Liver (tissue), 9 donors: ENCODE measurements around the gene TEX12. TPM values are rescaled to one million over a fixed set of nuclear protein-coding genes. Genes with fewer than 3 reads are reported as not detected.

Source experiments
- DNase-seq: peaks from one replicate; pipeline ENCODE4 v3.0.0-alpha.2; 2017; ENCODE audit warnings: low spot score
- H3K27ac ChIP-seq, 2 donors: one replicate each; pipeline ENCODE4 v1.7.0; 2013; ENCODE audit warnings: inconsistent platforms in 2 of 2, low read length in 2 of 2, control low read depth in 1 of 2, low read depth in 1 of 2, mild to moderate bottlenecking in 1 of 2
- H3K27me3 ChIP-seq, 4 donors: one replicate each; pipeline versions ENCODE4 v1.6.1 to v1.7.0; 2013; ENCODE audit warnings: low read length in 3 of 4, inconsistent platforms in 1 of 4, mild to moderate bottlenecking in 1 of 4, moderate library complexity in 1 of 4; ENCODE audit not compliant: control insufficient read depth in 4 of 4, insufficient read depth in 4 of 4
- H3K36me3 ChIP-seq, 4 donors: one replicate each; pipeline versions ENCODE4 v1.6.1 to v1.7.0; 2013; ENCODE audit warnings: low read length in 3 of 4, mild to moderate bottlenecking in 3 of 4, low read depth in 1 of 4, moderate library complexity in 1 of 4; ENCODE audit not compliant: control insufficient read depth in 4 of 4, insufficient read depth in 3 of 4
- H3K4me1 ChIP-seq, 4 donors: one replicate each; pipeline versions ENCODE4 v1.6.1 to v1.7.0; 2013; ENCODE audit warnings: low read length in 3 of 4, mild to moderate bottlenecking in 3 of 4, moderate library complexity in 1 of 4; ENCODE audit not compliant: control insufficient read depth in 4 of 4, insufficient read depth in 4 of 4
- H3K4me3 ChIP-seq, 3 donors: one replicate each; pipeline versions ENCODE4 v1.6.1 to v1.7.0; 2013; ENCODE audit warnings: low read length in 3 of 3, control low read depth in 1 of 3, low read depth in 1 of 3, mild to moderate bottlenecking in 1 of 3
- H3K9ac ChIP-seq, 2 donors: one replicate each; pipeline ENCODE4 v1.7.0; 2013; ENCODE audit warnings: low read length in 2 of 2, mild to moderate bottlenecking in 2 of 2, moderate library complexity in 2 of 2, control low read depth in 1 of 2, low read depth in 1 of 2
- H3K9me3 ChIP-seq, 4 donors: one replicate each; pipeline versions ENCODE4 v1.6.1 to v1.7.0; 2013; ENCODE audit warnings: low read length in 3 of 4; ENCODE audit not compliant: control insufficient read depth in 4 of 4
- ATF3 ChIP-seq: IDR thresholded peaks from 2 replicates; pipeline ENCODE4 v1.6.1; 2016; ENCODE audit warnings: antibody characterized with exemption
- FOXA1 ChIP-seq: IDR thresholded peaks from 2 replicates; pipeline ENCODE4 v1.6.1; 2016; ENCODE audit warnings: antibody characterized with exemption
- FOXA2 ChIP-seq: IDR thresholded peaks from 2 replicates; pipeline ENCODE4 v1.6.1; 2016; ENCODE audit warnings: antibody characterized with exemption
- GABPA ChIP-seq, 2 donors: IDR thresholded peaks in 1 of 2; conservative IDR thresholded peaks in 1 of 2; 2 replicates each; pipeline ENCODE4 v1.6.1; 2016; ENCODE audit warnings: antibody characterized with exemption in 2 of 2, mild to moderate bottlenecking in 1 of 2, moderate library complexity in 1 of 2
- HNF4A ChIP-seq, 2 donors: conservative IDR thresholded peaks; 2 replicates each; pipeline ENCODE4 v1.6.1; 2016; ENCODE audit warnings: antibody characterized with exemption in 2 of 2, mild to moderate bottlenecking in 2 of 2
- HNF4G ChIP-seq: IDR thresholded peaks from 2 replicates; pipeline ENCODE4 v1.6.1; 2016; ENCODE audit warnings: antibody characterized with exemption
- JUND ChIP-seq, 2 donors: IDR thresholded peaks; 2 replicates each; pipeline ENCODE4 v1.6.1; 2016; ENCODE audit warnings: antibody characterized with exemption in 2 of 2
- MAX ChIP-seq: IDR thresholded peaks from 2 replicates; pipeline ENCODE4 v1.6.1; 2016; ENCODE audit warnings: antibody characterized with exemption
- NR2F2 ChIP-seq: IDR thresholded peaks from 2 replicates; pipeline ENCODE4 v1.6.1; 2016; ENCODE audit warnings: antibody characterized with exemption
- RAD21 ChIP-seq, 2 donors: IDR thresholded peaks; 2 replicates each; pipeline ENCODE4 v1.6.1; 2016; ENCODE audit warnings: antibody characterized with exemption in 2 of 2, mild to moderate bottlenecking in 2 of 2
- RXRA ChIP-seq, 2 donors: IDR thresholded peaks; 2 replicates each; pipeline ENCODE4 v1.6.1; 2017 to 2018; ENCODE audit warnings: antibody characterized with exemption in 2 of 2, mild to moderate bottlenecking in 1 of 2
- SP1 ChIP-seq: IDR thresholded peaks from 2 replicates; pipeline ENCODE4 v1.6.1; 2018; ENCODE audit warnings: antibody characterized with exemption, mild to moderate bottlenecking
- TAF1 ChIP-seq: conservative IDR thresholded peaks from 2 replicates; pipeline ENCODE4 v1.6.1; 2016; ENCODE audit warnings: antibody characterized with exemption, mild to moderate bottlenecking
- YY1 ChIP-seq: IDR thresholded peaks from 2 replicates; pipeline ENCODE4 v1.6.1; 2016; ENCODE audit warnings: antibody characterized with exemption, mild to moderate bottlenecking
- WGBS: extraction: QIAGEN DNeasy Blood & Tissue Kit; methylation state at CpG from one replicate; pipeline ENCODE4 v1.1.7; 2013; 5-methylcytosine and 5-hydroxymethylcytosine counted together
- polyA plus RNA-seq, 2 donors: library from polyadenylated mRNA; stranded (reverse) in 1 of 2; unstranded in 1 of 2; fragments of 200-250 nt in 1 of 2; fragments of >200 nt in 1 of 2; fragmentation: Nextera tagmentation in 1 of 2; extraction: Ambion mirVana in 1 of 2; gene quantifications; one replicate each; pipeline versions ENCODE4 v1.2.1 to v1.2.3, GENCODE V29; 2013 to 2015
- total RNA-seq, 2 donors: library from RNA; depleted of rRNA; stranded (reverse); fragments of >200 nt; gene quantifications; one replicate each; pipeline ENCODE4 v1.2.3, GENCODE V29; 2014
- TF ChIP-seq, protein P1 (sequence below): fragments of 150-350 bp; IDR thresholded peaks from 2 replicates; pipeline ENCODE4 v1.5.1; 2017; ENCODE audit warnings: improper control_type of control experiment, low read depth, low read length; ENCODE audit not compliant: missing input control
- TF ChIP-seq, protein P2 (sequence below): IDR thresholded peaks from 2 replicates; pipeline ENCODE4 v1.6.1; 2016; ENCODE audit warnings: antibody characterized with exemption, mild to moderate bottlenecking
- TF ChIP-seq, protein P3 (sequence below): IDR thresholded peaks from 2 replicates; pipeline ENCODE4 v1.6.1; 2016; ENCODE audit warnings: antibody characterized with exemption
- donor health status: healthy.
- donor health status: healthy.
- donor health status: healthy.
- donor health status: healthy.
- donor health status: healthy.

Gene TEX12
- total and polyA plus RNA-seq, 4 donors, result 0.07 to 0.42 (median 0.29) TPM; not detected in 1

DNA sequence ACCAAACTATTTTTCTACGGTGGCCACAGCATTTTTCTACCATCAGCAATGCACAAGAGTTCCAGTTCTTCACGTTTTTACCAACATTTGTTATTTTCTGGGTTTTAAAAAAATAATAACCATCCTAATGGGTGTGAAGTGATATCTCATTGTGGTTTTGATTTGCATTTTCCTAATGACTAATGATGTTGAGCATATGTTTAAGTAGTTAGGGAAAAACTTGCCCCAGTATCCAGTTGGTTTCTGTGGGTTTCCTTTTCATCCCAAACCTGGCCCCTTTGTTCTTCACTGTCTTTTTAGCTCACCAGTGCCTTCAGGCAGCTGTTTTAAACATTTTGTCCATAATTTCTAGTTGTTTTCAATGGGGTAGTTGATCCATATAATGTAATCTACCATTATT, 44.4 kb downstream of the TEX12 start:
- TF ChIP-seq RAD21 (IDR thresholded peaks at IDR 0.05), result no peak
- TF ChIP-seq GABPA (IDR thresholded peaks at IDR 0.05 in 1 of 2, conservative IDR thresholded peaks at IDR 0.05 in 1 of 2), result no peak
- no peak for TF ChIP-seq FOXA1
- TF ChIP-seq, protein P1, sequence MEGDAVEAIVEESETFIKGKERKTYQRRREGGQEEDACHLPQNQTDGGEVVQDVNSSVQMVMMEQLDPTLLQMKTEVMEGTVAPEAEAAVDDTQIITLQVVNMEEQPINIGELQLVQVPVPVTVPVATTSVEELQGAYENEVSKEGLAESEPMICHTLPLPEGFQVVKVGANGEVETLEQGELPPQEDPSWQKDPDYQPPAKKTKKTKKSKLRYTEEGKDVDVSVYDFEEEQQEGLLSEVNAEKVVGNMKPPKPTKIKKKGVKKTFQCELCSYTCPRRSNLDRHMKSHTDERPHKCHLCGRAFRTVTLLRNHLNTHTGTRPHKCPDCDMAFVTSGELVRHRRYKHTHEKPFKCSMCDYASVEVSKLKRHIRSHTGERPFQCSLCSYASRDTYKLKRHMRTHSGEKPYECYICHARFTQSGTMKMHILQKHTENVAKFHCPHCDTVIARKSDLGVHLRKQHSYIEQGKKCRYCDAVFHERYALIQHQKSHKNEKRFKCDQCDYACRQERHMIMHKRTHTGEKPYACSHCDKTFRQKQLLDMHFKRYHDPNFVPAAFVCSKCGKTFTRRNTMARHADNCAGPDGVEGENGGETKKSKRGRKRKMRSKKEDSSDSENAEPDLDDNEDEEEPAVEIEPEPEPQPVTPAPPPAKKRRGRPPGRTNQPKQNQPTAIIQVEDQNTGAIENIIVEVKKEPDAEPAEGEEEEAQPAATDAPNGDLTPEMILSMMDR, result no peak
- TF ChIP-seq MAX, result no peak
- TF ChIP-seq TAF1, result no peak
- no peak for TF ChIP-seq HNF4G
- TF ChIP-seq NR2F2, result no peak
- Histone ChIP-seq H3K4me3 (no peak overlapping the region), H3K27ac (peak overlapping the region; percentile 62 to 72), H3K36me3 (no peaks in the 10 kb centered on the region), H3K9ac (no peak overlapping the region), H3K27me3 (no peaks in the 10 kb centered on the region), H3K9me3 (no peaks in the 10 kb centered on the region), H3K4me1 (peaks cover 6 to 55% (median 32%) of the 10 kb centered on the region in 4 donors)
- 44% methylated on average over 2 of the region's 2 CpGs for WGBS
- DNase-seq, result no peak

GRCh38 chr11:112212290-112212689, 45.1 kb downstream of the TEX12 start:
- Histone ChIP-seq H3K9ac (no peak overlapping the region), H3K4me3 (no peak overlapping the region), H3K4me1 (peaks cover 6 to 60% (median 38%) of the 10 kb centered on the region in 4 donors), H3K9me3 (no peaks in the 10 kb centered on the region), H3K27me3 (no peaks in the 10 kb centered on the region), H3K36me3 (no peaks in the 10 kb centered on the region), H3K27ac (peak overlapping the region; percentile 55 to 72)
- TF ChIP-seq YY1 (no peak), TAF1 (no peak), JUND (IDR thresholded peaks at IDR 0.05) (no peak), HNF4A (conservative IDR thresholded peaks at IDR 0.05) (no peak), SP1 (no peak), FOXA1 (no peak), NR2F2 (no peak), HNF4G (no peak)
- no peak for DNase-seq
- WGBS, result 79% methylated on average over 3 of the region's 3 CpGs

GRCh38 chr11:112212710-112213109, 45.5 kb downstream of the TEX12 start:
- Histone ChIP-seq H3K36me3 (peaks cover 0 to 1% (median under 1%) of the 10 kb centered on the region in 4 donors), H3K9me3 (no peaks in the 10 kb centered on the region), H3K4me3 (no peak overlapping the region), H3K27ac (peak overlapping the region; percentile 55 to 72), H3K4me1 (peaks cover 6 to 62% (median 42%) of the 10 kb centered on the region in 4 donors), H3K9ac (no peak overlapping the region), H3K27me3 (no peaks in the 10 kb centered on the region)
- TF ChIP-seq TAF1, result no peak
- TF ChIP-seq, protein P2, sequence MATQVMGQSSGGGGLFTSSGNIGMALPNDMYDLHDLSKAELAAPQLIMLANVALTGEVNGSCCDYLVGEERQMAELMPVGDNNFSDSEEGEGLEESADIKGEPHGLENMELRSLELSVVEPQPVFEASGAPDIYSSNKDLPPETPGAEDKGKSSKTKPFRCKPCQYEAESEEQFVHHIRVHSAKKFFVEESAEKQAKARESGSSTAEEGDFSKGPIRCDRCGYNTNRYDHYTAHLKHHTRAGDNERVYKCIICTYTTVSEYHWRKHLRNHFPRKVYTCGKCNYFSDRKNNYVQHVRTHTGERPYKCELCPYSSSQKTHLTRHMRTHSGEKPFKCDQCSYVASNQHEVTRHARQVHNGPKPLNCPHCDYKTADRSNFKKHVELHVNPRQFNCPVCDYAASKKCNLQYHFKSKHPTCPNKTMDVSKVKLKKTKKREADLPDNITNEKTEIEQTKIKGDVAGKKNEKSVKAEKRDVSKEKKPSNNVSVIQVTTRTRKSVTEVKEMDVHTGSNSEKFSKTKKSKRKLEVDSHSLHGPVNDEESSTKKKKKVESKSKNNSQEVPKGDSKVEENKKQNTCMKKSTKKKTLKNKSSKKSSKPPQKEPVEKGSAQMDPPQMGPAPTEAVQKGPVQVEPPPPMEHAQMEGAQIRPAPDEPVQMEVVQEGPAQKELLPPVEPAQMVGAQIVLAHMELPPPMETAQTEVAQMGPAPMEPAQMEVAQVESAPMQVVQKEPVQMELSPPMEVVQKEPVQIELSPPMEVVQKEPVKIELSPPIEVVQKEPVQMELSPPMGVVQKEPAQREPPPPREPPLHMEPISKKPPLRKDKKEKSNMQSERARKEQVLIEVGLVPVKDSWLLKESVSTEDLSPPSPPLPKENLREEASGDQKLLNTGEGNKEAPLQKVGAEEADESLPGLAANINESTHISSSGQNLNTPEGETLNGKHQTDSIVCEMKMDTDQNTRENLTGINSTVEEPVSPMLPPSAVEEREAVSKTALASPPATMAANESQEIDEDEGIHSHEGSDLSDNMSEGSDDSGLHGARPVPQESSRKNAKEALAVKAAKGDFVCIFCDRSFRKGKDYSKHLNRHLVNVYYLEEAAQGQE, result no peak
- no peak for TF ChIP-seq ATF3
- TF ChIP-seq, protein P1, result no peak
- TF ChIP-seq FOXA2, result no peak
- TF ChIP-seq NR2F2, result no peak
- no peak for TF ChIP-seq RAD21 (IDR thresholded peaks at IDR 0.05)
- TF ChIP-seq SP1, result no peak
- no peak for TF ChIP-seq HNF4A (conservative IDR thresholded peaks at IDR 0.05)
- TF ChIP-seq, protein P3, sequence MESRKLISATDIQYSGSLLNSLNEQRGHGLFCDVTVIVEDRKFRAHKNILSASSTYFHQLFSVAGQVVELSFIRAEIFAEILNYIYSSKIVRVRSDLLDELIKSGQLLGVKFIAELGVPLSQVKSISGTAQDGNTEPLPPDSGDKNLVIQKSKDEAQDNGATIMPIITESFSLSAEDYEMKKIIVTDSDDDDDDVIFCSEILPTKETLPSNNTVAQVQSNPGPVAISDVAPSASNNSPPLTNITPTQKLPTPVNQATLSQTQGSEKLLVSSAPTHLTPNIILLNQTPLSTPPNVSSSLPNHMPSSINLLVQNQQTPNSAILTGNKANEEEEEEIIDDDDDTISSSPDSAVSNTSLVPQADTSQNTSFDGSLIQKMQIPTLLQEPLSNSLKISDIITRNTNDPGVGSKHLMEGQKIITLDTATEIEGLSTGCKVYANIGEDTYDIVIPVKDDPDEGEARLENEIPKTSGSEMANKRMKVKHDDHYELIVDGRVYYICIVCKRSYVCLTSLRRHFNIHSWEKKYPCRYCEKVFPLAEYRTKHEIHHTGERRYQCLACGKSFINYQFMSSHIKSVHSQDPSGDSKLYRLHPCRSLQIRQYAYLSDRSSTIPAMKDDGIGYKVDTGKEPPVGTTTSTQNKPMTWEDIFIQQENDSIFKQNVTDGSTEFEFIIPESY, result no peak
- TF ChIP-seq FOXA1, result no peak
- no peak for TF ChIP-seq MAX
- TF ChIP-seq YY1, result no peak
- TF ChIP-seq RXRA (IDR thresholded peaks at IDR 0.05), result no peak
- no peak for TF ChIP-seq GABPA (IDR thresholded peaks at IDR 0.05 in 1 of 2, conservative IDR thresholded peaks at IDR 0.05 in 1 of 2)
- no peak for DNase-seq
